IMR-90 (cell line): ENCODE data around the gene RETN. TPM values are rescaled to one million over a fixed set of nuclear protein-coding genes. Genes with fewer than 3 reads are reported as not detected.

Source experiments
- ATAC-seq: fragments of 200-7000 bp; cut with Tn5 transposase; 2 replicates; pipeline ENCODE4 v1.9.1; 2020; ENCODE audit warnings: low read depth, mild to moderate bottlenecking, moderate library complexity
- BruUV-seq: library from RNA; stranded (reverse); fragments of 400-500 nt; replicated peaks from 2 replicates; lab custom pipeline; 2021; lab: Mats Ljungman, UMichigan
- CTCF ChIA-PET: fragments of 300-600 bp; formaldehyde crosslinking; extraction: SDS; loops from one replicate; lab custom pipeline; 2021; ENCODE audit warnings: antibody characterized with exemption; lab: Yijun Ruan, JAX
- POLR2A ChIA-PET: fragments of 300-600 bp; sonication (Branson Sonifier 250); formaldehyde crosslinking; loops from one replicate; lab custom pipeline; 2022; ENCODE audit warnings: antibody characterized with exemption; ENCODE audit not compliant: unreplicated experiment; lab: Charles Lee
- DNase-seq: peaks from one replicate; pipeline ENCODE4 v3.0.0; 2013
- H2AFZ ChIP-seq: replicated peaks from 2 replicates; pipeline ENCODE3; 2013; ENCODE audit warnings: low read length, mild to moderate bottlenecking; ENCODE audit not compliant: poor library complexity
- H2AK5ac ChIP-seq: 2 replicates; pipeline ENCODE4 v1.6.1; 2013; ENCODE audit warnings: low read depth, low read length, inconsistent platforms
- H2AK9ac ChIP-seq: replicated peaks from 2 replicates; pipeline ENCODE3; 2013; ENCODE audit warnings: mild to moderate bottlenecking, low read depth, low read length, moderate library complexity; ENCODE audit not compliant: poor library complexity
- H2BK120ac ChIP-seq: 2 replicates; pipeline ENCODE4 v1.6.1; 2013; ENCODE audit warnings: low read depth, low read length, inconsistent platforms
- H2BK15ac ChIP-seq: 3 replicates; pipeline ENCODE4 v1.6.1; 2013; ENCODE audit warnings: low read depth, low read length, inconsistent platforms
- H2BK20ac ChIP-seq: 2 replicates; pipeline ENCODE4 v1.6.1; 2013; ENCODE audit warnings: low read depth, mild to moderate bottlenecking, inconsistent platforms, low read length, moderate library complexity
- H2BK5ac ChIP-seq: 2 replicates; pipeline ENCODE4 v1.6.1; 2013; ENCODE audit warnings: mild to moderate bottlenecking, low read depth, low read length, inconsistent platforms; ENCODE audit not compliant: poor library complexity, severe bottlenecking
- H3K14ac ChIP-seq: replicated peaks from 2 replicates; pipeline ENCODE4 v1.6.1; 2013; ENCODE audit warnings: low read depth, low read length, inconsistent platforms
- H3K18ac ChIP-seq: 2 replicates; pipeline ENCODE4 v1.6.1; 2013; ENCODE audit warnings: low read depth, low read length, control low read depth
- H3K23ac ChIP-seq: 2 replicates; pipeline ENCODE4 v1.6.1; 2013; ENCODE audit warnings: low read depth, low read length, inconsistent platforms
- H3K27ac ChIP-seq: 2 replicates; pipeline ENCODE4 v1.5.1; 2013; ENCODE audit warnings: mild to moderate bottlenecking, control low read depth, low read length; ENCODE audit not compliant: insufficient read depth
- H3K27me3 ChIP-seq: 2 replicates; pipeline ENCODE4 v1.6.1; 2013; ENCODE audit warnings: low read length; ENCODE audit not compliant: control insufficient read depth, insufficient read depth
- H3K36me3 ChIP-seq: 2 replicates; pipeline ENCODE4 v1.6.1; 2013; ENCODE audit warnings: low read length, mixed read lengths; ENCODE audit not compliant: control insufficient read depth, insufficient read depth
- H3K4ac ChIP-seq: 2 replicates; pipeline ENCODE4 v1.6.1; 2013; ENCODE audit warnings: low read depth, low read length, inconsistent platforms
- H3K4me1 ChIP-seq: 2 replicates; pipeline ENCODE4 v1.6.1; 2013; ENCODE audit warnings: low read length, mixed read lengths; ENCODE audit not compliant: control insufficient read depth, insufficient read depth
- H3K4me2 ChIP-seq: 2 replicates; pipeline ENCODE4 v1.6.1; 2013; ENCODE audit warnings: low read depth, mild to moderate bottlenecking, control low read depth, low read length, moderate library complexity
- H3K4me3 ChIP-seq: 2 replicates; pipeline ENCODE4 v1.5.1; 2013; ENCODE audit warnings: low read depth, mild to moderate bottlenecking, control low read depth, low read length, moderate library complexity; ENCODE audit not compliant: insufficient read depth
- H3K56ac ChIP-seq: 2 replicates; pipeline ENCODE4 v1.6.1; 2013; ENCODE audit warnings: low read length, inconsistent platforms; ENCODE audit not compliant: insufficient read depth; ENCODE audit errors: extremely low read depth
- H3K79me1 ChIP-seq, 2 experiments: 2 replicates each; pipeline ENCODE4 v1.6.1; 2013; ENCODE audit warnings: low read length in 2 of 2, inconsistent platforms in 1 of 2, low read depth in 1 of 2
- H3K9ac ChIP-seq: 2 replicates; pipeline ENCODE4 v1.6.1; 2013; ENCODE audit warnings: low read depth, low read length, control low read depth
- H3K9me1 ChIP-seq: 2 replicates; pipeline ENCODE4 v1.6.1; 2013; ENCODE audit warnings: low read length, inconsistent platforms; ENCODE audit not compliant: insufficient read depth
- H3K9me3 ChIP-seq: 2 replicates; pipeline ENCODE4 v1.6.1; 2013; ENCODE audit warnings: low read length; ENCODE audit not compliant: control insufficient read depth, insufficient read depth
- H4K20me1 ChIP-seq: 2 replicates; pipeline ENCODE4 v1.6.1; 2013; ENCODE audit warnings: low read length, inconsistent platforms; ENCODE audit not compliant: insufficient read depth
- H4K5ac ChIP-seq: 2 replicates; pipeline ENCODE4 v1.6.1; 2013; ENCODE audit warnings: mild to moderate bottlenecking, low read depth, low read length, control low read depth
- H4K8ac ChIP-seq, 2 experiments: 2 replicates each; pipeline ENCODE4 v1.6.1; 2013; ENCODE audit warnings: low read depth in 2 of 2, low read length in 2 of 2, control low read depth in 1 of 2, inconsistent platforms in 1 of 2
- H4K91ac ChIP-seq: 2 replicates; pipeline ENCODE4 v1.6.1; 2013; ENCODE audit warnings: low read depth, low read length, inconsistent platforms; ENCODE audit not compliant: insufficient read depth
- BHLHE40 ChIP-seq: fragments of 150-350 bp; IDR thresholded peaks from 2 replicates; pipeline ENCODE4 v1.6.1; 2016; ENCODE audit warnings: mild to moderate bottlenecking, low read depth, low read length
- CHD1 ChIP-seq: IDR thresholded peaks from 2 replicates; pipeline ENCODE4 v1.6.1; 2012; ENCODE audit warnings: low read depth, low read length, improper control_type of control experiment
- CTCF ChIP-seq: conservative IDR thresholded peaks from 2 replicates; pipeline ENCODE4 v1.5.1; 2012; ENCODE audit warnings: mild to moderate bottlenecking, low read depth, low read length, improper control_type of control experiment
- MAZ ChIP-seq: IDR thresholded peaks from 2 replicates; pipeline ENCODE4 v1.6.1; 2012; ENCODE audit warnings: low read depth, mild to moderate bottlenecking, low read length, improper control_type of control experiment, moderate library complexity, borderline replicate concordance
- MXI1 ChIP-seq: IDR thresholded peaks from 2 replicates; pipeline ENCODE4 v1.6.1; 2012; ENCODE audit warnings: low read depth, mild to moderate bottlenecking, low read length, moderate library complexity, borderline replicate concordance
- NFE2L2 ChIP-seq: fragments of 150-350 bp; IDR thresholded peaks from 2 replicates; pipeline ENCODE4 v1.6.1; 2016; ENCODE audit warnings: low read depth, mild to moderate bottlenecking, low read length
- RCOR1 ChIP-seq: IDR thresholded peaks from 2 replicates; pipeline ENCODE4 v1.6.1; 2012; ENCODE audit warnings: mild to moderate bottlenecking, low read length, improper control_type of control experiment; ENCODE audit not compliant: insufficient replicate concordance
- RFX5 ChIP-seq: IDR thresholded peaks from 2 replicates; pipeline ENCODE4 v1.8.0; 2012; ENCODE audit warnings: low read depth, mild to moderate bottlenecking, low read length, moderate library complexity
- WGBS, 2 experiments: methylation state at CpG; one replicate each; pipeline versions ENCODE4 v1.1.5 to v1.1.7; 2013; ENCODE audit warnings: missing lambda C conversion rate in 2 of 2; ENCODE audit not compliant: insufficient read length in 1 of 2; ENCODE audit errors: extremely low coverage in 2 of 2; 5-methylcytosine and 5-hydroxymethylcytosine counted together
- dilution Hi-C: fragments of 300-500 bp; cut with HindIII; formaldehyde crosslinking; loops from one replicate; pipeline ENCODE4 v1.14.3; 2018; ENCODE audit warnings: low sequenced_read_pairs; ENCODE audit not compliant: unreplicated experiment
- in situ Hi-C: fragments of 300-500 bp; cut with MboI; formaldehyde crosslinking; loops from 3 replicates; pipeline ENCODE4 v1.14.3; 2019; ENCODE audit warnings: low sequenced_read_pairs, inconsistent platforms, mixed read lengths
- intact Hi-C: fragments of 100-400 bp; cut with micrococcal nuclease; formaldehyde crosslinking; loops from 2 replicates; pipeline ENCODE4 v1.10.0; 2022
- polyA plus RNA-seq, 3 experiments: library from polyadenylated mRNA; depleted of rRNA; stranded (reverse); fragments of >200 nt; gene quantifications; 2 replicates each; pipeline ENCODE4 v1.2.3, GENCODE V29; 2012; ENCODE audit warnings: low replicate concordance in 1 of 3
- total RNA-seq: library from RNA; depleted of rRNA; stranded (reverse); fragments of >200 nt; gene quantifications from 2 replicates; pipeline ENCODE4 v1.2.3, GENCODE V29; 2012
- TF ChIP-seq, protein P1 (sequence below): fragments of 150-350 bp; IDR thresholded peaks from 2 replicates; pipeline ENCODE4 v1.6.1; 2017; ENCODE audit warnings: mild to moderate bottlenecking, antibody characterized with exemption, low read length, low read depth

The RETN gene
- total and polyA plus RNA-seq, 2 of the 4 experiments (the other 2 are of a cell fraction) = not detected

- dilution Hi-C loops (no loop called here), intact Hi-C loops (no loop called here), in situ Hi-C loops (no loop called here)
- H3K27me3 ChIP-seq = peaks cover 11% of the 10 kb centered on the region
- ChIA-PET CTCF (no interaction called here), POLR2A (no interaction called here)
- H4K5ac ChIP-seq = no peak overlapping the region
- no TSS peak for BruUV-seq
- H3K4me2 ChIP-seq = no peak overlapping the region
- no peak overlapping the region for H3K4ac ChIP-seq
- peaks cover 6% of the 10 kb centered on the region; the same call in 1 of the 2 replicates for H3K36me3 ChIP-seq
- H3K4me3 ChIP-seq = no peak overlapping the region
- H2AK5ac ChIP-seq = no peak overlapping the region
- H3K18ac ChIP-seq = no peak overlapping the region
- ATAC-seq = no peak
- H3K23ac ChIP-seq = no peak overlapping the region
- H2BK5ac ChIP-seq = no peak overlapping the region
- DNase-seq = no peak
- peaks cover 4% of the 10 kb centered on the region for H4K20me1 ChIP-seq
- no peak overlapping the region for H3K14ac ChIP-seq
- H3K27ac ChIP-seq = no peak overlapping the region
- no peak overlapping the region for H2AK9ac ChIP-seq
- no peak overlapping the region for H2BK120ac ChIP-seq
- H4K91ac ChIP-seq = no peak overlapping the region
- H2AFZ ChIP-seq = peak overlapping the region; percentile 63
- no peak for TF ChIP-seq NFE2L2
- no peak for TF ChIP-seq CTCF
- TF ChIP-seq RFX5 = no peak
- TF ChIP-seq, protein P1, sequence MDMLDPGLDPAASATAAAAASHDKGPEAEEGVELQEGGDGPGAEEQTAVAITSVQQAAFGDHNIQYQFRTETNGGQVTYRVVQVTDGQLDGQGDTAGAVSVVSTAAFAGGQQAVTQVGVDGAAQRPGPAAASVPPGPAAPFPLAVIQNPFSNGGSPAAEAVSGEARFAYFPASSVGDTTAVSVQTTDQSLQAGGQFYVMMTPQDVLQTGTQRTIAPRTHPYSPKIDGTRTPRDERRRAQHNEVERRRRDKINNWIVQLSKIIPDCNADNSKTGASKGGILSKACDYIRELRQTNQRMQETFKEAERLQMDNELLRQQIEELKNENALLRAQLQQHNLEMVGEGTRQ = no peak
- TF ChIP-seq CHD1 = no peak
- TF ChIP-seq RCOR1 = no peak
- no peak for TF ChIP-seq BHLHE40
- no peak for TF ChIP-seq MXI1
- no peak for TF ChIP-seq MAZ
- H2BK15ac ChIP-seq = no peak overlapping the region
- no peak overlapping the region for H3K56ac ChIP-seq
- peaks cover 0 to 20% of the 10 kb centered on the region in 2 experiments; a peak in 3 of 4 replicates for H3K79me1 ChIP-seq
- H3K9ac ChIP-seq = no peak overlapping the region
- H3K4me1 ChIP-seq = peaks cover 4% of the 10 kb centered on the region; the same call in 1 of the 2 replicates
- 45% methylated on average over 4 of the region's 12 CpGs; no CpG with 5 or more reads in 1 of the 2 experiments for WGBS, 2 experiments
- H4K8ac ChIP-seq = no peak overlapping the region
- peaks cover 3% of the 10 kb centered on the region for H3K9me1 ChIP-seq
- peaks cover 4% of the 10 kb centered on the region; the same call in 1 of the 2 replicates for H3K9me3 ChIP-seq
- no peak overlapping the region for H2BK20ac ChIP-seq
These were observed 8.9 kb downstream of the RETN start for GRCh38 chr19:7677669-7678311.
